ENCODE results near the gene FAM98B. TPM values are rescaled to one million over a fixed set of nuclear protein-coding genes. Genes with fewer than 3 reads are reported as not detected.

FAM98B gene
- total RNA-seq, 1 donor from 2014 or later = 7.0 TPM

GRCh38 chr15:38508647-38509046 lies 54.7 kb downstream of the FAM98B start:
- no peak for DNase-seq

- DNase-seq = no peak
Measured at GRCh38 chr15:38509152-38509551, 55.2 kb downstream of the FAM98B start.

- DNase-seq = no peak
Measured at GRCh38 chr15:38512901-38513300, 59.0 kb downstream of the FAM98B start.

- peak; percentile 17 for DNase-seq
Measured at GRCh38 chr15:38514601-38515000, 60.7 kb downstream of the FAM98B start.

GRCh38 chr15:38516626-38517025 lies 62.7 kb downstream of the FAM98B start:
- DNase-seq = no peak

GRCh38 chr15:38517312-38517975 lies 63.5 kb downstream of the FAM98B start:
- no peak for DNase-seq

- DNase-seq = no peak
Measured at GRCh38 chr15:38518084-38518483, 64.2 kb downstream of the FAM98B start.

GRCh38 chr15:38520035-38520434 lies 66.1 kb downstream of the FAM98B start:
- no peak for DNase-seq

GRCh38 chr15:38521316-38521715 lies 67.4 kb downstream of the FAM98B start:
- DNase-seq = no peak

- DNase-seq = no peak
Measured at GRCh38 chr15:38522922-38523321, 69.0 kb downstream of the FAM98B start.

GRCh38 chr15:38524156-38524555 lies 70.2 kb downstream of the FAM98B start:
- no peak for DNase-seq

GRCh38 chr15:38525489-38525888 lies 71.6 kb downstream of the FAM98B start:
- no peak for DNase-seq

- no peak for DNase-seq
Measured at GRCh38 chr15:38526158-38526557, 72.2 kb downstream of the FAM98B start.

- DNase-seq = peak; percentile 6
Measured at GRCh38 chr15:38528294-38528693, 74.4 kb downstream of the FAM98B start.

- DNase-seq = no peak
Measured at GRCh38 chr15:38530113-38530512, 76.2 kb downstream of the FAM98B start.

GRCh38 chr15:38531509-38531908 lies 77.6 kb downstream of the FAM98B start:
- DNase-seq = no peak

GRCh38 chr15:38532728-38533127 lies 78.8 kb downstream of the FAM98B start:
- DNase-seq = no peak

- DNase-seq = no peak
Measured at GRCh38 chr15:38533416-38533915, 79.5 kb downstream of the FAM98B start.

- DNase-seq = no peak
Measured at GRCh38 chr15:38533926-38534325, 80.0 kb downstream of the FAM98B start.

GRCh38 chr15:38534691-38535090 lies 80.8 kb downstream of the FAM98B start:
- no peak for DNase-seq

- no peak for DNase-seq
Measured at GRCh38 chr15:38535491-38536200, 81.7 kb downstream of the FAM98B start.

GRCh38 chr15:38536201-38536676 lies 82.3 kb downstream of the FAM98B start:
- DNase-seq = no peak

Measured in dermis blood vessel endothelial cell (primary cell).